ENCODE results near the gene SFXN3.

DNA sequence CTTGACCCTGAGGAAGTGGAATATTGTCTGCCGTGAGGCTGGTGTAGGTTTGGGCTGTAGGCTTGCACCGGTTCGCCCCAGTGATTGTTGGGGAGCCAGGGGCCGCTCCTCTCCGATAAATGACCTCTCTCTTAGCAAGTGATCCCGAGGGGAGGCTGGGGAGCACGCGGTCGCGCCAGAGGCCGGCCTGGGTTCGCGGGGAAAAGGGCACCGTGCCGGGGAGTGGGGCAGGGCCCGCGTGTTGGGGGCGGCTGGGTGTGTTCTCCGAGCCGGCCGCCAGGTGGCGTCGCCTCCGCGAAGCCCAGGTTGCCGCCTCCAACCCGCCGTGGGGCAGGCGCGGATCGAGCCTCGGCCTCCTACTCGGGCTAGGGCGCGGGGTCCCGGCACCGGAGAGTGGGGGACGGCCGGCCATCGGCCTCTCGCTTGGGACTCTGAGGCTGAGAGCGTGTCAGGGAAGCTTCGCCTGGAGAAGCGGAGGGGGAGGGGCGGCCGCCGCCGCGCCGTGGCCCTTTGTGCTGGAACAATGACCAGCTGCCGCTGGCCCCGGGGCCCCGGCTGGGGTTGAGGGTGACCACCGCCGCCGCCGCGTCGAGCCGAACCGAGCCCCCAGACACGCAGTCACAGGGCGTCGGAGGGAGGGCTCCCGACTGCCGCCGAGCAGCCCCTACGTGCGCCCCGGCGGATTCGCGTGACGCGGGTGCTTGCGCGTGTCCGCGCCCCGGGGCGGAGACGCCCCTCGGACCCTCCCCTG lies 31.9 kb upstream of the SFXN3 start:
- TF ChIP-seq, protein P1, sequence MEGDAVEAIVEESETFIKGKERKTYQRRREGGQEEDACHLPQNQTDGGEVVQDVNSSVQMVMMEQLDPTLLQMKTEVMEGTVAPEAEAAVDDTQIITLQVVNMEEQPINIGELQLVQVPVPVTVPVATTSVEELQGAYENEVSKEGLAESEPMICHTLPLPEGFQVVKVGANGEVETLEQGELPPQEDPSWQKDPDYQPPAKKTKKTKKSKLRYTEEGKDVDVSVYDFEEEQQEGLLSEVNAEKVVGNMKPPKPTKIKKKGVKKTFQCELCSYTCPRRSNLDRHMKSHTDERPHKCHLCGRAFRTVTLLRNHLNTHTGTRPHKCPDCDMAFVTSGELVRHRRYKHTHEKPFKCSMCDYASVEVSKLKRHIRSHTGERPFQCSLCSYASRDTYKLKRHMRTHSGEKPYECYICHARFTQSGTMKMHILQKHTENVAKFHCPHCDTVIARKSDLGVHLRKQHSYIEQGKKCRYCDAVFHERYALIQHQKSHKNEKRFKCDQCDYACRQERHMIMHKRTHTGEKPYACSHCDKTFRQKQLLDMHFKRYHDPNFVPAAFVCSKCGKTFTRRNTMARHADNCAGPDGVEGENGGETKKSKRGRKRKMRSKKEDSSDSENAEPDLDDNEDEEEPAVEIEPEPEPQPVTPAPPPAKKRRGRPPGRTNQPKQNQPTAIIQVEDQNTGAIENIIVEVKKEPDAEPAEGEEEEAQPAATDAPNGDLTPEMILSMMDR (IDR thresholded peaks at IDR 0.05; ENCODE audit: low read length) = peak; percentile 58
- TF ChIP-seq EZH2 (IDR thresholded peaks at IDR 0.05; ENCODE audit: borderline replicate concordance, low read length) = no peak

Measured in OCI-LY1 (cell line).